MCF 10A (cell line): Measurements from ENCODE around the gene ZNF132. TPM values are rescaled to one million over a fixed set of nuclear protein-coding genes. Genes with fewer than 3 reads are reported as not detected.

Experiments
- BruUV-seq: library from RNA; stranded (reverse); fragments of 400-500 nt; replicated peaks from 2 replicates; lab custom pipeline; 2021; lab: Mats Ljungman, UMichigan
- CTCF ChIA-PET: fragments of 300-600 bp; sonication (Branson Sonifier 250); formaldehyde crosslinking; extraction: SDS; loops from one replicate; lab custom pipeline; 2021; ENCODE audit warnings: antibody characterized with exemption, inconsistent platforms; lab: Yijun Ruan, JAX
- POLR2A ChIA-PET: fragments of 300-600, 350-650 bp; sonication (Branson Sonifier 250); formaldehyde crosslinking; extraction: SDS; loops from one replicate; lab custom pipeline; 2020; ENCODE audit warnings: antibody characterized with exemption, inconsistent platforms; lab: Yijun Ruan, JAX
- DNase-seq: peaks from one replicate; pipeline ENCODE4 v3.0.0-alpha.2; 2018; ENCODE audit not compliant: unreplicated experiment
- H3K27ac Mint-ChIP-seq: one replicate; pipeline ENCODE4 v1.8.0; 2022; ENCODE audit warnings: mild to moderate bottlenecking, low read depth, mixed read lengths; ENCODE audit not compliant: unreplicated experiment
- H3K27me3 Mint-ChIP-seq: one replicate; pipeline ENCODE4 v1.8.0; 2022; ENCODE audit warnings: mixed read lengths; ENCODE audit not compliant: insufficient read depth, unreplicated experiment
- H3K36me3 Mint-ChIP-seq: one replicate; pipeline ENCODE4 v1.8.0; 2022; ENCODE audit warnings: mild to moderate bottlenecking, moderate library complexity, mixed read lengths; ENCODE audit not compliant: insufficient read depth, unreplicated experiment
- H3K4me1 Mint-ChIP-seq: one replicate; pipeline ENCODE4 v1.8.0; 2022; ENCODE audit warnings: mixed read lengths; ENCODE audit not compliant: insufficient read depth, unreplicated experiment
- H3K4me3 Mint-ChIP-seq: one replicate; pipeline ENCODE4 v1.8.0; 2022; ENCODE audit warnings: mild to moderate bottlenecking, moderate library complexity, mixed read lengths; ENCODE audit not compliant: unreplicated experiment
- H3K9me3 Mint-ChIP-seq: one replicate; pipeline ENCODE4 v1.8.0; 2022; ENCODE audit warnings: mixed read lengths; ENCODE audit not compliant: unreplicated experiment
- CTCF ChIP-seq: fragments of 200-600 bp; IDR thresholded peaks from one replicate; pipeline ENCODE4 v1.8.0; 2022; ENCODE audit warnings: antibody characterized with exemption, mild to moderate bottlenecking; ENCODE audit not compliant: unreplicated experiment
- intact Hi-C: fragments of 100-400 bp; cut with micrococcal nuclease; formaldehyde crosslinking; loops from 2 replicates; pipeline ENCODE4 v1.14.1; 2022
- total RNA-seq: library from RNA; stranded (reverse); gene quantifications from 2 replicates; pipeline ENCODE4 v1.2.3, GENCODE V29; 2022

The ZNF132 gene
- total RNA-seq, 1 experiment from 2014 or later: not detected

DNA sequence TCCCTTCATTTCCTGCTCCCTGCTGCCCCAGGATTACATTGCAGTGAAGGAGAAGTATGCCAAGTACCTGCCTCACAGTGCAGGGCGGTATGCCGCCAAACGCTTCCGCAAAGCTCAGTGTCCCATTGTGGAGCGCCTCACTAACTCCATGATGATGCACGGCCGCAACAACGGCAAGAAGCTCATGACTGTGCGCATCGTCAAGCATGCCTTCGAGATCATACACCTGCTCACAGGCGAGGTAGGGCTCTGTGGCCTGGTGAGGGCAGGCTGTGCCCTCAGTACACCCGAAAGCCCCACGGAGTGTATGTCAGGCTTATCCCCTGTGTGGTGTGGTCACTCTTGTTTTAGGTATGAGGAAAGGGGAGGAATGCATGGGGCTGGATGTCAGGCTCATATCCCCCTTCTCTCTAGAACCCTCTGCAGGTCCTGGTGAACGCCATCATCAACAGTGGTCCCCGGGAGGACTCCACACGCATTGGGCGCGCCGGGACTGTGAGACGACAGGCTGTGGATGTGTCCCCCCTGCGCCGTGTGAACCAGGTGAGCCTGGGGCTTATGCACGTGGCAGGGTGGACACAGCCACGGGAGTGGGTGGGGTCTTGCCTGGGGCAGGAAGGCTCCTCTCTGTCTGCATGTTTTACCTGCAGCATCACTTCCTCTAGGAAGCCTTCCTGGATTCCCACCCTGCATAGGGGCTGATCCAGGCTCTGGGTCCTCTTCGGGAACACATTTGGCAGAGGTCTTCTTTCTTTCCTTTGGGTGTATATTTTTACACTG is 46.8 kb downstream of the ZNF132 start:
- CTCF ChIA-PET: interaction anchor here (0.7 kb wide), 2 partner anchors 916 to 1000 kb away, joined by 4 to 5 read pairs; partner anchors contain the start of gene ZNF772
- POLR2A ChIA-PET: interaction anchor here (0.7 to 1.3 kb wide), 3 partner anchors 13 to 23 kb away, joined by 3 read pairs; partner anchors contain the start of gene ZNF584

DNA sequence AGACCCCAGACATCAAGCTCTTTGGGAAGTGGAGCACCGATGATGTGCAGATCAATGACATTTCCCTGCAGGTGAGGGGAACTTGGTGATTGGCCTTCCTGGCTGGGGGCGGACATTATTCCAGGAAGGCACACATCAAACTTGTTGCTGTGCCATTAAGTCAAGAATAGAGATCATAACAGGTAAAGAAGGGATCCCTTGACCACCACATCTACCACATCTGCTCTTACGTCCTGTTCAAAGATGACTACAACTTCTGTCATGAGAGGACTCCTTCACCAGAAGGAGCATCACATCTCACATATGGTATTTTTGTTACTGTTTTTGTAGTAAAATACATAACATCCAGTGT is 51.8 kb downstream of the ZNF132 start:
- intact Hi-C loops: loop anchor here (5.0 kb wide), 1 partner anchor 161 kb away; the partner anchor contains the start of gene ZNF544
- peak overlapping the region; percentile 98 for H3K27ac Mint-ChIP-seq
- no peak for DNase-seq
- peaks cover 73% of the 10 kb centered on the region for H3K36me3 Mint-ChIP-seq
- CTCF ChIA-PET: interaction anchor here (0.6 to 1.1 kb wide), 3 partner anchors 12 to 80 kb away, joined by 3 to 6 read pairs (median 5); no protein-coding TSS in a partner anchor
- BruUV-seq: no TSS peak
- TF ChIP-seq CTCF: no peak
- no peaks in the 10 kb centered on the region for H3K9me3 Mint-ChIP-seq
- peaks cover 18% of the 10 kb centered on the region for H3K4me1 Mint-ChIP-seq
- POLR2A ChIA-PET: interaction anchor here (0.7 to 4.7 kb wide), 9 partner anchors 8 to 155 kb away, joined by 3 to 27 read pairs (median 4); partner anchors contain the start of genes RNF225, ZBTB45, ZNF446 and ZNF497
- peak overlapping the region; percentile 92 for H3K4me3 Mint-ChIP-seq
- no peaks in the 10 kb centered on the region for H3K27me3 Mint-ChIP-seq

More for the DNA sequence above, 46.8 kb downstream of the ZNF132 start:
- Mint-ChIP-seq H3K4me3 (no peak overlapping the region), H3K36me3 (peaks cover 84% of the 10 kb centered on the region), H3K9me3 (no peaks in the 10 kb centered on the region), H3K27me3 (no peaks in the 10 kb centered on the region), H3K27ac (no peak overlapping the region), H3K4me1 (peaks cover 29% of the 10 kb centered on the region)
- intact Hi-C loops: no loop called here
- BruUV-seq: no TSS peak
- no peak for TF ChIP-seq CTCF
- no peak for DNase-seq

- Mint-ChIP-seq H3K27me3 (no peaks in the 10 kb centered on the region), H3K4me3 (peak overlapping the region; percentile 92), H3K27ac (peak overlapping the region; percentile 98), H3K9me3 (no peaks in the 10 kb centered on the region), H3K4me1 (peaks cover 18% of the 10 kb centered on the region), H3K36me3 (peaks cover 67% of the 10 kb centered on the region)
- TSS peak; percentile 62 for BruUV-seq
- DNase-seq: no peak
- ChIA-PET POLR2A (interaction anchor here (0.6 to 4.7 kb wide), 13 partner anchors 8 to 156 kb away, joined by 3 to 27 read pairs (median 4); partner anchors contain the start of genes RNF225, ZBTB45, ZNF446 and ZNF497), CTCF (interaction anchor here (0.5 to 1.1 kb wide), 7 partner anchors 13 to 441 kb away, joined by 3 to 6 read pairs (median 3); no protein-coding TSS in a partner anchor)
- no peak for TF ChIP-seq CTCF
- intact Hi-C loops: loop anchor here (5.0 kb wide), 1 partner anchor 160 kb away; the partner anchor contains the start of gene ZNF544
Observed at GRCh38 chr19:58387338-58388174, 52.4 kb downstream of the ZNF132 start.
